ENCODE results near the gene APBA2.
"Not testable (repeated sequence)": the region's sequence is repeated elsewhere in the genome, so short reads cannot be mapped to it uniquely, and the experiment has no call there.

APBA2 gene

DNA sequence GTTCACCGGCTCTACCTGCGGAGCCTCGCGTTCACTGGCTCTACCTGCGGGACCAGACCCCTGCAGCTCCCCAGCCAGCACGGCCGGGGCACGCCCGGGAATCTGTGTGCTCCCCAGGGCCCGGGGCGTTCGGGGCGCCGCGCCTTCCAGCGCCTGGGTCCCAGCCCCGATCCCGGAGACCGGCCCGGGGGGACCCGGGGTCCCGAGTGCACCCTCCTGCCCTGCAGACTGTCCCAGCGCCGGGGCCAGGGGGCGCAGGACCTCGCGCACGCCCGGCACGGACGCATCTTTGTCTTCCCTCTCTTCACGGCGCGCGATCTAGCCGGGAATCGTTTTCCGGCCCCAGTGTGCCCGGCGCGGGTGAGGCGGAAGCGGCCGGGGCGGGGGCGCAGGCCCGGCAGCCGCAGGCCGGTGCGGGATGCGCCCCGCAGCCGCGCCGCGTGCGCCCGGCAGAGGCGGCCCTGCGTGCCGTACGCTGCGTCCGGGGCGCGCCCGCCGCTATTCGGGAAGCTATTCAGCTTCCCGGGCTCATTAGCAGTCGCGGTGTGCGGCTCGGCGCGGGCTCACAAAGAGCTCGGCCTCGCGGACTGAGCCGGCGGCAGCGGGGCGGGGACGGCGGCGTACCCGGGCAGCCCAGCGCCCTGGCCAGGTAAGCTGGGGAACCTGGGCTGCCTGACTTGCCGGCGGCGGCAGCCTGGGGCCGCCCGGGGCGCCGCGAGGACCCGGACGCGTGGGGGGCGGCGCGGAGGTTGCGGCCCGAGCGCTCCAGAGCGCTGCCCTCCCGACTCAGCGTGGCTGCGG lies at the start of gene APBA2:
TSS of gene APBA2 (plus strand) at position 345 of the 801 bp plus-strand sequence. CDS start 167,911 bp downstream, outside the sequence.
- peak; percentile 32 to 48 for DNase-seq (ENCODE audit: low read depth in 2 of 2)

GRCh38 chr15:28840285-28840684 lies 45.5 kb upstream of the APBA2 start:
- DNase-seq (ENCODE audit: low read depth in 2 of 2), result not testable (repeated sequence)

DNA sequence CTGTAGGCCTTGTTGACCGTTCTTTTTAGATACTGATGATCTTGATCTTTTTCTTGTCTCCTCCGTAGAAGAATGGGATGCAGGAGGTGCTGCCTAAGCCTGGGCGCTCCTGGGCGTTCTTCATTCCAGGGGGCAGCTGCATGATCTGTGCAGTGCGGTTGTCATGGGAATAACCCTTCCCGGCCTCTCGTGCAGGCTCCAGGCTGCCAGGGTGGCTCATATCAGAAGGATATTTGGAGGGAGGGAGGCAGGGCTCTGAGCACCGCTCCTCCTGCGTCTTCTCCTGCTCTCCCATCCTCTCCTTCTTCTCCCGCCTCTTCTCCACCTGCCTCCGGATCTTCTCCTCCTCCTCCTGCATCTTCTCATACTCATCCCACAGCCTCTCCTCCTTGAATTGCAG lies 43.6 kb upstream of the APBA2 start:
- DNase-seq (ENCODE audit: low read depth in 2 of 2), result not testable (repeated sequence)

GRCh38 chr15:28843520-28843919 lies 42.3 kb upstream of the APBA2 start:
- not testable (repeated sequence) for DNase-seq (ENCODE audit: low read depth in 2 of 2)

- not testable (repeated sequence) for DNase-seq (ENCODE audit: low read depth in 2 of 2)
Measured at GRCh38 chr15:28844147-28844546, 41.6 kb upstream of the APBA2 start.

- not testable (repeated sequence) for DNase-seq (ENCODE audit: low read depth in 2 of 2)
Measured at GRCh38 chr15:28847247-28847646, 38.5 kb upstream of the APBA2 start.

GRCh38 chr15:28847959-28848358 lies 37.8 kb upstream of the APBA2 start:
- DNase-seq (ENCODE audit: low read depth in 2 of 2), result not testable (repeated sequence)

GRCh38 chr15:28848521-28848920 lies 37.3 kb upstream of the APBA2 start, which contains the start of gene GOLGA6L7:
TSS of gene GOLGA6L7 (minus strand) at chr15:28848644. CDS start at chr15:28848549, 95 bp downstream.
- not testable (repeated sequence) for DNase-seq (ENCODE audit: low read depth in 2 of 2)

GRCh38 chr15:28849271-28849670 lies 36.5 kb upstream of the APBA2 start:
- not testable (repeated sequence) for DNase-seq (ENCODE audit: low read depth in 2 of 2)

GRCh38 chr15:28849766-28850165 lies 36.0 kb upstream of the APBA2 start:
- not testable (repeated sequence) for DNase-seq (ENCODE audit: low read depth in 2 of 2)

GRCh38 chr15:28853654-28854053 lies 32.1 kb upstream of the APBA2 start:
- DNase-seq (ENCODE audit: low read depth in 2 of 2), result not testable (repeated sequence)

DNA sequence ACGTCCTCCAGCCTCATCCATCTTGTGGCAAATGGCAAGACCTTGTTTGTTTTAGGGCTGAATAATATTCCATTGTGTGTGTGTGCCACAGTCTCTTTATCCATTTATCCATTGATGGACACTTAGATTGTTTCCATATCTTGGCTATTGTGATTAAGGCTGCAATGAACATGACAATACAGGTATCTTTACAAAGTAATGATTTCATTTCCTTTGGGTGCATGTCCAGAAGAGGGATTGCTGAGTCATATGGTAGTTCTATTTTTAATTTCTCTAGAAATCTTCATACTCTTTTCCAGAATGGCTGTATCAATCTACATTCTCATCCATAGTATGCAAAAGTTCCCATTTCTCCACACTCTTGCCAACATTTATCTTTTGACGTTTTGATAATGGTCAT lies 31.2 kb upstream of the APBA2 start:
- not testable (repeated sequence) for DNase-seq (ENCODE audit: low read depth in 2 of 2)

- DNase-seq (ENCODE audit: low read depth in 2 of 2), result no peak
Measured at GRCh38 chr15:28861031-28861534, 24.7 kb upstream of the APBA2 start.

DNA sequence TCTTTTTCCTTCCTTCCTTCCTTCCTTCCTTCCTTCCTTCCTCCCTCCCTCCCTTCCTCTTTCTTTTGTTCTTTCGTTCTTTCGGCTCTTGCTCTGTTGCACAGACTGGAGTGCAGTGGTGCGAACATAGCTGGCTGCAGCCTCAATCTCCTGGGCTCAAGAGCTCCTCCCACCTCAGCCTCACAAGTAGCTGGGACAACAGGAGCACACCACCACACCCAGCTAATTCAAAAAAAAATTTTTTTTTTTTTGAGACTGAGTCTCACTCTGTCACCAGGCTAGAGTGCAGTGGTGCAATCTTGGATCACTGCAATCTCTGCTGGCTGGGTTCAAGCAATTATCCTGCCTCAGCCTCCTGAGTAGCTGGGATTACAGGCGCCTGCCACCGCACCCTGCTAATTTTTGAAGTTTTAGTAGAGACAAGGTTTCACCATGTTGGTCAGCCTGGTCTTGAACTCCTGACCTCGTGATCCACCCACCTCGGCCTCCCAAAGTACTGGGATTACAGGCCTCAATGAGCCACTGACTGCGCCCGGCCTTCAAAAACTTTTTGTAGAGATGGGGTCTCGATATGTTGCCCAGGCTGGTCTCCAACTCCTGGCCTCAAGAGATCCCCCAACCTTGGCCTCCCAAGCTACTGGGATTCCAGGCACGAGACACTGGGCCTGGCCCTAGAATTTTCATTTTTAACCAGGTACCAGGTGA lies 24.0 kb upstream of the APBA2 start:
- not testable (repeated sequence) for DNase-seq (ENCODE audit: low read depth in 2 of 2)

DNA sequence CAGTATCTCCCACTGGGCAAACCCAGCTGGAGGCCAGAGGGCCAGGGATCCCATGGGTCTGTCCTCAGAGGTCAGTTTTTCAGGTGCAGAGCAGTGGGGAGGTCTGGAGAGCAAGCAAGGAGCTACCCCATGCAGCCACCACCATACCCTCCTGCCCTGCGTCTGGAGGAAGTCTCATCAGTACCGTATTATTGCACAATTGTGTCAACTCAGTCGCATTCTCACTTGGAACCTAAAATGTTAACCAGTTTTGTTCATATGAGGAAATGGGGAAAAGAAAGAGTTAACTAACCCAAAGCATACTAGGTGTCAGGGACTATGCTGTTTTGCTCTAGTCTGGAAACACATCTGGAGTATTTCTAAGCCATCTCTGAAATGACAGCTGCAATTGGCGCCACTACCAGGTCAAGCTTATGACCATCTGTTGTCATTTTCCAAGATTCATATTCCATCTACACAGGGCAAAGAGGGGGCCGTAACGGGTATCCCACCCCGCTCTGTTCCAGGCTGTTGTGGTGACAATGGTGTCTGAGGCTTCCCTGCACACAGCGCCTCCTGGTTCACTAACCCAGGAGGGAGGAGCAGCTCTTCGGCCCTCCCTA lies 16.9 kb upstream of the APBA2 start:
- DNase-seq (ENCODE audit: low read depth in 2 of 2), result no peak

GRCh38 chr15:28871168-28871567 lies 14.6 kb upstream of the APBA2 start:
- no peak for DNase-seq (ENCODE audit: low read depth in 2 of 2)

DNA sequence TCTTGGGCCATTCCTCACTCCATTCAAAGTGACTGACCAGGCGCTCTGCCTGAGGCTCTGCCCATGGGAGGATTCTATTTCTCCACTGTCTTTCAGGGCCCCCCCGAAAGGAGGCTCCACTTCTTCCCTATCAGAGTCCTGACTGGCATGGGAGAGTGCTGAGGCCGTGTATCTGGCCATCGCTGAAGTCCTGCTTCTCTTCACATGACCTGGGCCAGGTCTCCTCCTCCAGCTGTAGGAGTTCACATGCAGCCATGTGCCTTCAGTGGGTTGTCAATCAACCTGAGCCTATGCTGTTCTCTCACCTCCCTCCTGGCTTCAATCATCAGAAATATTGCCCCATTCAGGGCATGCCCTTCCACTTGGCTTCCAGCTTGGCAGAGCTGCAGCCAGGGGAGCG lies 12.8 kb upstream of the APBA2 start:
- DNase-seq (ENCODE audit: low read depth in 2 of 2), result no peak

GRCh38 chr15:28873585-28874190 lies 12.1 kb upstream of the APBA2 start:
- no peak for DNase-seq (ENCODE audit: low read depth in 2 of 2)

- DNase-seq (ENCODE audit: low read depth in 2 of 2), result no peak
Measured at GRCh38 chr15:28875461-28876000, 10.2 kb upstream of the APBA2 start.

DNA sequence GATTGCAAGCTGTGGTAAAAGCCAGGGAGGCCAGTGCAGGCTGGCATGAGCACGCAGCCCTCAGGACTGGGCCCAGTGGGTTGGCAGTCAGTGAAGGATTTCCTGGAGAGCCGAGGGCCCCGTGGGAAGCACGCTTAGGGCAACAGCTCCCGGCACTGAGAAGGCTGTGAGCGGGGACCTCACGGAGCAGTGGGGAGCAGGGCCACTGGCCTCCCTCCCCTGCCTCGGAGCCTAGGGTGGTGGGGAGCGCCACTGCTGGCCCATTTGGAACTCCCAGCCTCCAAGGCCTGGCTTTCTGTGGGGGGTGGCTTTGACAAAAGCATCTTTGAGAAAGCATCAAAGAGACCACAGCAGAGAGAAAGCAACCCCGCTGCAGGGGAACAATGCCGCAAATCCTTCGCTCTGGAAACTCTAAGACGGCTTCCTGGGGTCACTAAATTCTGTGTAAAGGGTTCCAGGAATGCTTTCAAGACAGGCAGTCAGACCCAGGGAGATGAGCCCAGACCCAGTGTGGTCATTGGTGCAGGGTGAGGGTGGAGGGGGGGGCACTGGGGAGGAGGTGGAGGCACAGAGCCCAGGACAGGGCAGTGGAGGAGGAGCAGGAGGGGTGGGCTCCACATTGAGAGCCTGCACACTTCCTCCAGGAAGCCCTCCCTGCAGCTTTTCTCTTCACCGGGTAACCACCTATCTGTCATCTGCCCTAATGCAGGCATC lies 9.5 kb upstream of the APBA2 start:
- no peak for DNase-seq (ENCODE audit: low read depth in 2 of 2)

GRCh38 chr15:28876845-28877185 lies 9.0 kb upstream of the APBA2 start:
- DNase-seq (ENCODE audit: low read depth in 2 of 2), result no peak

All from stimulated activated CD4-positive, alpha-beta T cell treated with anti-CD3 and anti-CD28 coated beads, Interleukin-1b, Interleukin-23, amount 100 ng/mL, for 4 hours (primary cell).